Measurements from ENCODE around the gene DNAH2. TPM values are rescaled to one million over a fixed set of nuclear protein-coding genes. Genes with fewer than 3 reads are reported as not detected.

The DNAH2 gene
- total and polyA plus RNA-seq, 9 of the 15 experiments (the other 6 are each of a cell fraction or from before 2014, with no cell fraction given) = 0.03 TPM; not detected in 8

DNA sequence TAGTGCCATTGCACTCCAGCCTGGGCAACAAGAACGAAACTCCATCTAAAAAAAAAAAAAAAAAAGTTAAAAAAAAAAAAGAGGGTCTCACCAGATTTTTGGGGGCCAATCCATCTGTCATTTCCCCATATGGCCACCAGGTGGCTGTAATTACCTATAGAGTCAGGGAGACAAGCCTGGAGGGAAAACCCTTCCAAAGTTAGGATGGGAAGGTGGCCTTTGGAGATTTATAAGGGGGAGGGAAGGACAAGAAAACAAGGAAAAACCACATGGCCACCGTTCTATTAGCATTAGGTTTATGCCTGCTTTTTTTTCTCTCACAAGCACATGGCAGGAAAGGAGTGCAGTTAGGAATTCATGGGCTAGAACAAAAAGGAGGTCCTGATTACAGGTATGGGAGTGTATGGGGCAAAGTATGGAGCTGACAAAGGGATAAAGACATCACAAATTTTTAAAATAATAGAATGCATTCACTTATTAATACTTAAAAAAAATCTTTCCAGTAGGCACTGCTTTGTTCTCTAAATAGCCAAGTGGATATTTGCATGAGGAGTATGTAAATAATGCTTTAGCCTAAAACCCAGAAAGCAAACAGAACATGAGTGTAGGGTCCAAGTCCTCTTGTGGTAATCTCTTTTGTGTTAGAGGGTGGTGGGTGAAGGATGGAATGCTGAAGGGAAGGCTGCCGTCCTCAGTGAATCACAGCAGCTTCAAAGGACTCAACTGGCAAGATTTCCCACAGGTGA, 145.3 kb downstream of the DNAH2 start (continued):
- TF ChIP-seq, protein P1, sequence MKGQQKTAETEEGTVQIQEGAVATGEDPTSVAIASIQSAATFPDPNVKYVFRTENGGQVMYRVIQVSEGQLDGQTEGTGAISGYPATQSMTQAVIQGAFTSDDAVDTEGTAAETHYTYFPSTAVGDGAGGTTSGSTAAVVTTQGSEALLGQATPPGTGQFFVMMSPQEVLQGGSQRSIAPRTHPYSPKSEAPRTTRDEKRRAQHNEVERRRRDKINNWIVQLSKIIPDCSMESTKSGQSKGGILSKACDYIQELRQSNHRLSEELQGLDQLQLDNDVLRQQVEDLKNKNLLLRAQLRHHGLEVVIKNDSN (CRISPR knock-in tag; IDR thresholded peaks at IDR 0.05) = no peak
- TF ChIP-seq, protein P2, sequence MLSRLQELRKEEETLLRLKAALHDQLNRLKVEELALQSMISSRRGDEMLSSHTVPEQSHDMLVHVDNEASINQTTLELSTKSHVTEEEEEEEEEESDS (CRISPR knock-in tag; IDR thresholded peaks at IDR 0.05) = no peak
- TF ChIP-seq FOXK1 (CRISPR knock-in tag; IDR thresholded peaks at IDR 0.05; ENCODE audit: borderline replicate concordance) = no peak
- no peak for TF ChIP-seq ZNF134 (CRISPR knock-in tag; conservative IDR thresholded peaks at IDR 0.05)
- no peak for TF ChIP-seq NR2C2 (CRISPR knock-in tag; IDR thresholded peaks at IDR 0.05)
- TF ChIP-seq NR2C2 (tag; IDR thresholded peaks at IDR 0.05) = no peak
- TF ChIP-seq, protein P3, sequence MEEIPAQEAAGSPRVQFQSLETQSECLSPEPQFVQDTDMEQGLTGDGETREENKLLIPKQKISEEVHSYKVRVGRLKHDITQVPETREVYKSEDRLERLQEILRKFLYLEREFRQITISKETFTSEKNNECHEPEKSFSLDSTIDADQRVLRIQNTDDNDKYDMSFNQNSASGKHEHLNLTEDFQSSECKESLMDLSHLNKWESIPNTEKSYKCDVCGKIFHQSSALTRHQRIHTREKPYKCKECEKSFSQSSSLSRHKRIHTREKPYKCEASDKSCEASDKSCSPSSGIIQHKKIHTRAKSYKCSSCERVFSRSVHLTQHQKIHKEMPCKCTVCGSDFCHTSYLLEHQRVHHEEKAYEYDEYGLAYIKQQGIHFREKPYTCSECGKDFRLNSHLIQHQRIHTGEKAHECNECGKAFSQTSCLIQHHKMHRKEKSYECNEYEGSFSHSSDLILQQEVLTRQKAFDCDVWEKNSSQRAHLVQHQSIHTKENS (CRISPR knock-in tag; IDR thresholded peaks at IDR 0.05) = no peak
- TF ChIP-seq ETV6 (IDR thresholded peaks at IDR 0.05; ENCODE audit: borderline replicate concordance in 1 of 2, low read depth in 2 of 2, low read length in 1 of 2) = no peak
- TF ChIP-seq ETV6 (CRISPR knock-in tag; IDR thresholded peaks at IDR 0.05; ENCODE audit: borderline replicate concordance) = no peak
- TF ChIP-seq CC2D1A (IDR thresholded peaks at IDR 0.05) = 0 out of 2 replicates have a peak, but pooled peaks have one; percentile 37
- no peak for TF ChIP-seq ZNF347 (CRISPR knock-in tag; IDR thresholded peaks at IDR 0.05; ENCODE audit: low read depth)
- TF ChIP-seq ZNF408 (CRISPR knock-in tag; IDR thresholded peaks at IDR 0.05; ENCODE audit: low read depth) = no peak
- TF ChIP-seq ZNF263 (CRISPR knock-in tag; IDR thresholded peaks at IDR 0.05; ENCODE audit: borderline replicate concordance) = no peak
- TF ChIP-seq, protein P4, sequence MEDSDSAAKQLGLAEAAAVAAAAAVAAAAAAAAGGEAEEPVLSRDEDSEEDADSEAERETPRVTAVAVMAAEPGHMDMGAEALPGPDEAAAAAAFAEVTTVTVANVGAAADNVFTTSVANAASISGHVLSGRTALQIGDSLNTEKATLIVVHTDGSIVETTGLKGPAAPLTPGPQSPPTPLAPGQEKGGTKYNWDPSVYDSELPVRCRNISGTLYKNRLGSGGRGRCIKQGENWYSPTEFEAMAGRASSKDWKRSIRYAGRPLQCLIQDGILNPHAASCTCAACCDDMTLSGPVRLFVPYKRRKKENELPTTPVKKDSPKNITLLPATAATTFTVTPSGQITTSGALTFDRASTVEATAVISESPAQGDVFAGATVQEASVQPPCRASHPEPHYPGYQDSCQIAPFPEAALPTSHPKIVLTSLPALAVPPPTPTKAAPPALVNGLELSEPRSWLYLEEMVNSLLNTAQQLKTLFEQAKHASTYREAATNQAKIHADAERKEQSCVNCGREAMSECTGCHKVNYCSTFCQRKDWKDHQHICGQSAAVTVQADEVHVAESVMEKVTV (CRISPR knock-in tag; IDR thresholded peaks at IDR 0.05) = peak; percentile 52; the same call in 1 of the 2 replicates
- TF ChIP-seq FOXA1 (IDR thresholded peaks at IDR 0.05; ENCODE audit: borderline replicate concordance) = no peak
- no peak for TF ChIP-seq XRCC5 (IDR thresholded peaks at IDR 0.05; ENCODE audit: low read depth, low read length)
- TF ChIP-seq KAT8 (IDR thresholded peaks at IDR 0.05; ENCODE audit: low read depth) = no peak
- TF ChIP-seq FOXK2 (conservative IDR thresholded peaks at IDR 0.05 in 1 of 2, IDR thresholded peaks at IDR 0.05 in 1 of 2; ENCODE audit: low read depth in 2 of 2) = no peak
- no peak for TF ChIP-seq RCOR1 (IDR thresholded peaks at IDR 0.05; ENCODE audit: borderline replicate concordance in 1 of 2, low read depth in 2 of 2, low read length in 2 of 2)
- TF ChIP-seq ZNF174 (CRISPR knock-in tag; IDR thresholded peaks at IDR 0.05) = no peak

Data from K562 (cell line).